ENCODE data around the gene RXRA.

RXRA gene

GRCh38 chr9:134294153-134295071 is 31.8 kb upstream of the RXRA start:
- no peaks in the 10 kb centered on the region for H3K27me3 ChIP-seq (ENCODE audit: control insufficient read depth in 1 of 2, insufficient read depth in 2 of 2, low read length in 2 of 2)
- H3K27ac ChIP-seq (ENCODE audit: low read length): no peak overlapping the region
- peaks cover 11% of the 10 kb centered on the region for H3K4me1 ChIP-seq (ENCODE audit: control insufficient read depth, insufficient read depth, low read length)
- H3K36me3 ChIP-seq (ENCODE audit: control insufficient read depth in 2 of 2, insufficient read depth in 2 of 2, low read length in 2 of 2): no peaks in the 10 kb centered on the region
- H3K4me3 ChIP-seq (ENCODE audit: low read length in 2 of 2): peak overlapping the region; percentile 12 to 58
- H3K9me3 ChIP-seq (ENCODE audit: control insufficient read depth in 2 of 2, low read length in 2 of 2): peaks cover 0 to 4% of the 10 kb centered on the region in 2 donors
- no peak overlapping the region for H3K9ac ChIP-seq (ENCODE audit: low read length in 2 of 2)

GRCh38 chr9:134295101-134295745 is 31.0 kb upstream of the RXRA start:
- H3K4me1 ChIP-seq (ENCODE audit: control insufficient read depth, insufficient read depth, low read length): peaks cover 13% of the 10 kb centered on the region
- peaks cover 0 to 4% of the 10 kb centered on the region in 2 donors for H3K9me3 ChIP-seq (ENCODE audit: control insufficient read depth in 2 of 2, low read length in 2 of 2)
- H3K27me3 ChIP-seq (ENCODE audit: control insufficient read depth in 1 of 2, insufficient read depth in 2 of 2, low read length in 2 of 2): no peaks in the 10 kb centered on the region
- H3K9ac ChIP-seq (ENCODE audit: low read length in 2 of 2): no peak overlapping the region
- no peaks in the 10 kb centered on the region for H3K36me3 ChIP-seq (ENCODE audit: control insufficient read depth in 2 of 2, insufficient read depth in 2 of 2, low read length in 2 of 2)
- no peak overlapping the region for H3K27ac ChIP-seq (ENCODE audit: low read length)
- H3K4me3 ChIP-seq (ENCODE audit: low read length in 2 of 2): no peak overlapping the region

GRCh38 chr9:134295746-134296250 is 30.5 kb upstream of the RXRA start:
- no peak overlapping the region for H3K4me3 ChIP-seq (ENCODE audit: low read length in 2 of 2)
- H3K4me1 ChIP-seq (ENCODE audit: control insufficient read depth, insufficient read depth, low read length): peaks cover 16% of the 10 kb centered on the region
- no peaks in the 10 kb centered on the region for H3K27me3 ChIP-seq (ENCODE audit: control insufficient read depth in 1 of 2, insufficient read depth in 2 of 2, low read length in 2 of 2)
- no peak overlapping the region for H3K9ac ChIP-seq (ENCODE audit: low read length in 2 of 2)
- peaks cover 0 to under 1% of the 10 kb centered on the region in 2 donors for H3K9me3 ChIP-seq (ENCODE audit: control insufficient read depth in 2 of 2, low read length in 2 of 2)
- H3K27ac ChIP-seq (ENCODE audit: low read length): no peak overlapping the region
- no peaks in the 10 kb centered on the region for H3K36me3 ChIP-seq (ENCODE audit: control insufficient read depth in 2 of 2, insufficient read depth in 2 of 2, low read length in 2 of 2)

GRCh38 chr9:134296301-134297082 is 29.8 kb upstream of the RXRA start:
- Histone ChIP-seq H3K9ac (ENCODE audit: low read length in 2 of 2) (no peak overlapping the region), H3K4me1 (ENCODE audit: control insufficient read depth, insufficient read depth, low read length) (peaks cover 16% of the 10 kb centered on the region), H3K4me3 (ENCODE audit: low read length in 2 of 2) (no peak overlapping the region)

GRCh38 chr9:134297083-134297410 is 29.2 kb upstream of the RXRA start:
- no peaks in the 10 kb centered on the region for H3K27me3 ChIP-seq (ENCODE audit: control insufficient read depth in 1 of 2, insufficient read depth in 2 of 2, low read length in 2 of 2)
- H3K9me3 ChIP-seq (ENCODE audit: control insufficient read depth in 2 of 2, low read length in 2 of 2): no peaks in the 10 kb centered on the region
- H3K4me1 ChIP-seq (ENCODE audit: control insufficient read depth, insufficient read depth, low read length): peaks cover 16% of the 10 kb centered on the region
- H3K36me3 ChIP-seq (ENCODE audit: control insufficient read depth in 2 of 2, insufficient read depth in 2 of 2, low read length in 2 of 2): no peaks in the 10 kb centered on the region
- no peak overlapping the region for H3K4me3 ChIP-seq (ENCODE audit: low read length in 2 of 2)
- H3K9ac ChIP-seq (ENCODE audit: low read length in 2 of 2): no peak overlapping the region
- no peak overlapping the region for H3K27ac ChIP-seq (ENCODE audit: low read length)

More at GRCh38 chr9:134296301-134297082, 29.8 kb upstream of the RXRA start:
- Histone ChIP-seq H3K36me3 (ENCODE audit: control insufficient read depth in 2 of 2, insufficient read depth in 2 of 2, low read length in 2 of 2) (no peaks in the 10 kb centered on the region), H3K27me3 (ENCODE audit: control insufficient read depth in 1 of 2, insufficient read depth in 2 of 2, low read length in 2 of 2) (no peaks in the 10 kb centered on the region), H3K27ac (ENCODE audit: low read length) (no peak overlapping the region), H3K9me3 (ENCODE audit: control insufficient read depth in 2 of 2, low read length in 2 of 2) (no peaks in the 10 kb centered on the region)

- Histone ChIP-seq H3K9ac (ENCODE audit: low read length in 2 of 2) (no peak overlapping the region), H3K27ac (ENCODE audit: low read length) (no peak overlapping the region), H3K4me3 (ENCODE audit: low read length in 2 of 2) (no peak overlapping the region), H3K4me1 (ENCODE audit: control insufficient read depth, insufficient read depth, low read length) (peaks cover 16% of the 10 kb centered on the region), H3K27me3 (ENCODE audit: control insufficient read depth in 1 of 2, insufficient read depth in 2 of 2, low read length in 2 of 2) (no peaks in the 10 kb centered on the region), H3K9me3 (ENCODE audit: control insufficient read depth in 2 of 2, low read length in 2 of 2) (no peaks in the 10 kb centered on the region), H3K36me3 (ENCODE audit: control insufficient read depth in 2 of 2, insufficient read depth in 2 of 2, low read length in 2 of 2) (no peaks in the 10 kb centered on the region)
These were observed 28.7 kb upstream of the RXRA start for GRCh38 chr9:134297576-134297975.

GRCh38 chr9:134298000-134298399 is 28.3 kb upstream of the RXRA start:
- H3K36me3 ChIP-seq (ENCODE audit: control insufficient read depth in 2 of 2, insufficient read depth in 2 of 2, low read length in 2 of 2): no peaks in the 10 kb centered on the region
- no peaks in the 10 kb centered on the region for H3K27me3 ChIP-seq (ENCODE audit: control insufficient read depth in 1 of 2, insufficient read depth in 2 of 2, low read length in 2 of 2)
- no peak overlapping the region for H3K27ac ChIP-seq (ENCODE audit: low read length)
- H3K9me3 ChIP-seq (ENCODE audit: control insufficient read depth in 2 of 2, low read length in 2 of 2): no peaks in the 10 kb centered on the region
- no peak overlapping the region for H3K4me3 ChIP-seq (ENCODE audit: low read length in 2 of 2)
- H3K9ac ChIP-seq (ENCODE audit: low read length in 2 of 2): no peak overlapping the region
- H3K4me1 ChIP-seq (ENCODE audit: control insufficient read depth, insufficient read depth, low read length): peaks cover 16% of the 10 kb centered on the region

- Histone ChIP-seq H3K4me3 (ENCODE audit: low read length in 2 of 2) (no peak overlapping the region), H3K36me3 (ENCODE audit: control insufficient read depth in 2 of 2, insufficient read depth in 2 of 2, low read length in 2 of 2) (no peaks in the 10 kb centered on the region), H3K9ac (ENCODE audit: low read length in 2 of 2) (no peak overlapping the region), H3K9me3 (ENCODE audit: control insufficient read depth in 2 of 2, low read length in 2 of 2) (no peaks in the 10 kb centered on the region), H3K27me3 (ENCODE audit: control insufficient read depth in 1 of 2, insufficient read depth in 2 of 2, low read length in 2 of 2) (no peaks in the 10 kb centered on the region), H3K27ac (ENCODE audit: low read length) (no peak overlapping the region), H3K4me1 (ENCODE audit: control insufficient read depth, insufficient read depth, low read length) (peaks cover 8% of the 10 kb centered on the region)
These were observed 27.2 kb upstream of the RXRA start for GRCh38 chr9:134299068-134299467.

- H3K4me1 ChIP-seq (ENCODE audit: control insufficient read depth, insufficient read depth, low read length): peaks cover 6% of the 10 kb centered on the region
- H3K9me3 ChIP-seq (ENCODE audit: control insufficient read depth in 2 of 2, low read length in 2 of 2): no peaks in the 10 kb centered on the region
- no peak overlapping the region for H3K9ac ChIP-seq (ENCODE audit: low read length in 2 of 2)
- no peak overlapping the region for H3K27ac ChIP-seq (ENCODE audit: low read length)
- no peaks in the 10 kb centered on the region for H3K27me3 ChIP-seq (ENCODE audit: control insufficient read depth in 1 of 2, insufficient read depth in 2 of 2, low read length in 2 of 2)
- no peak overlapping the region for H3K4me3 ChIP-seq (ENCODE audit: low read length in 2 of 2)
- no peaks in the 10 kb centered on the region for H3K36me3 ChIP-seq (ENCODE audit: control insufficient read depth in 2 of 2, insufficient read depth in 2 of 2, low read length in 2 of 2)
These were observed 26.4 kb upstream of the RXRA start for GRCh38 chr9:134299883-134300282.

- Histone ChIP-seq H3K4me1 (ENCODE audit: control insufficient read depth, insufficient read depth, low read length) (peaks cover 6% of the 10 kb centered on the region), H3K4me3 (ENCODE audit: low read length in 2 of 2) (no peak overlapping the region), H3K36me3 (ENCODE audit: control insufficient read depth in 2 of 2, insufficient read depth in 2 of 2, low read length in 2 of 2) (no peaks in the 10 kb centered on the region), H3K27ac (ENCODE audit: low read length) (no peak overlapping the region), H3K9me3 (ENCODE audit: control insufficient read depth in 2 of 2, low read length in 2 of 2) (no peaks in the 10 kb centered on the region), H3K9ac (ENCODE audit: low read length in 2 of 2) (no peak overlapping the region), H3K27me3 (ENCODE audit: control insufficient read depth in 1 of 2, insufficient read depth in 2 of 2, low read length in 2 of 2) (no peaks in the 10 kb centered on the region)
These were observed 24.7 kb upstream of the RXRA start for GRCh38 chr9:134301387-134302129.
